Myocyte (in vitro differentiated cells): Measurements from ENCODE around the gene RAB18. TPM values are rescaled to one million over a fixed set of nuclear protein-coding genes. Genes with fewer than 3 reads are reported as not detected.
"Not testable (repeated sequence)": the region's sequence is repeated elsewhere in the genome, so short reads cannot be mapped to it uniquely, and the experiment has no call there.

Experiments
- DNase-seq: peaks from one replicate; pipeline ENCODE4 v3.0.0-alpha.2; 2012; ENCODE audit warnings: low read depth
- total RNA-seq: library from RNA; depleted of rRNA; stranded (reverse); fragments of >200 nt; gene quantifications from 2 replicates; pipeline ENCODE4 v1.2.3, GENCODE V29; 2014

RAB18 gene
- total RNA-seq, 1 donor from 2014 or later: 65.7 TPM

DNA sequence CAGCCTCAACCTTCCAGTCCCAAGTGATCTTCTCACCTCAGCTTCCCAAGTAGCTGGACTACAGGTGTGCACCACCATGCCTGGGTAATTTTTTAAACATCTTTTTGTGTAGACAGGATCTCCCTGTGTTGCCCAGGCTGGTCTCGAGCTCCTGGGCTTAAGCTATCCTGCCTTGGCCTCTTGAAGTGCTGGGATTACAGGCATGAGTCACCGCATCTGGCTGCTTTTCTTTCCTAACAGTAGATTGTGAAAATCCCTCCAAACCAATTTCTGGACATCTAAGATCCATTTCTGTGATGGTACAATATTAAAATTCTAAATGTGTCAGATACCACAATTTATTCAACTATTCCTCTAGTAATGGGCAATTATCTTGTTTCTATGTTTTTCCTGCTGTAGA is 38.7 kb downstream of the RAB18 start:
- DNase-seq: peak; percentile 22

DNA sequence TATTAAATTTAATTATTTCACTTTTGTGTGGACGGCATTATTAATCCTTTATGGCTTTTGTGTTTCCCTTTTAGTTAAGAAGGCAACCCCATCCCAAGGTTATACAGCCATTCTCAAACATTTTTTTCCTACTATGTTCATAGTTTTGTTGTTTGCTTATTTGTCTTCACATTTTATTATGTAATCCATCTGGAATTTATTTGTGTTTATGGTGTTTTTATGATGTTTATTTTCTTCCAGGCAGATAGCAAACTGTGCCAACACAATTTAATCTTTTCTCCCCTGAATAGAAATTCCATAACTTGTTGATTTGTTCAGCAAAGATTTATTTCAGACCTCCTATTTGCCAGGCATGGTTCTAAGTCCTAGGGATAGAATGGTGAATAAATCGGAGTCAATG is 42.9 kb downstream of the RAB18 start:
- DNase-seq: no peak

DNA sequence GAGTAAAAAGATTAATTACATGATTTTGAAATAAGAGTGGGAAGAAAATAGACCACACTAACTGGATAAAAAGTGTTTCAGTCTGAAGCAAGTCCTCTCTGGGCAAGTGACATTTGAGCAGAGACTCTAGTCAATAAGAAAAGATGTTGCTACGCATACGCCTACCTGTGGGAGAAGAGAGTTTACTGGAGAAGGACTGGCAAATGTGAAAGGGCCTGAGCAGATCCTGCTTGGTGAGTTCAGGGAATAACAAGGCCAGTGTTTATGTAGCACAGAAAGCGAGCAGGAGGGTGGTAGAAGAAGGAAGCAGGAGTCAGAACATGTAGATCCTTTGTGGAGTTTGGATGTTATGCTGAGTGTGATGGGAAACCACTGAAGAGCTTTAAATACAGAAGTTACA is 43.4 kb downstream of the RAB18 start:
- DNase-seq: no peak

DNA sequence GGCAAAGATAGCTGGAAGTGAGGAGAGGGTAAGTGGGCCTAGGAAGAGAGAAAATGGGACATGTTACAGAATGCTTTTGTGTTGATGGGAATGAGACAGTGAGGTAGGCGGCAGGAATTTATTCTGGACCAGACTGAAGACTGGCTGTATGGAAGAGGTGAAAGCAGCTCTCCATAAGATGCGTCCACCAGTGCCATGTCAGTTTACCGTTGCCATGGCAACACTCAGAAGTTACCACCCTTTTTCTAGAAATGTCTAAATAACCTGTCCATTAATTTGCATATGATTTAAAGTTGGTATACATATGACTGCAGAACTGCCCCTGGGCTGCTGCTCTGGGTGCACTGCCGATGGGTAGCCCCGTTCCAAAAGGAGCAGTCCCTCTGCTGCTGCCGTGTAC is 46.7 kb downstream of the RAB18 start:
- no peak for DNase-seq

DNA sequence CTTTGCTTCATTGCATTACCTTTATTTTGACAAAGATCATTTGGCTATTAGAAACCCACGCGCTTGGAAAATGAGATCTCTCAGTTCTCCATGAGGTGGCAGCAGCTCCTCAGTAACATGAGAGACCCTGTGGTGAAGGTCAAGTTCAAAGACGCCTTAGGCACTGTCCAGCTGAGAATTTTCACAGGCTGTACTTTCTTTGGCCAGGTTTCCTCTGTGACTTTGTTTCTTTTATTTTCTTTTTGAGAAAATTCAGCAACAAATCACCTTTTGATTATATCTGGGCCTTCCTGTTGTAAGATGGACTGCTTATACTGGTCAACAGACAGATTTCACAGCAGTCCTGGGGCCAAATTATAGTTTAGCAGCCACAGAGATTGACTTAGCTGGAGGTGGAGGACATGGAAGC is 54.5 kb downstream of the RAB18 start:
- peak; percentile 79 for DNase-seq

DNA sequence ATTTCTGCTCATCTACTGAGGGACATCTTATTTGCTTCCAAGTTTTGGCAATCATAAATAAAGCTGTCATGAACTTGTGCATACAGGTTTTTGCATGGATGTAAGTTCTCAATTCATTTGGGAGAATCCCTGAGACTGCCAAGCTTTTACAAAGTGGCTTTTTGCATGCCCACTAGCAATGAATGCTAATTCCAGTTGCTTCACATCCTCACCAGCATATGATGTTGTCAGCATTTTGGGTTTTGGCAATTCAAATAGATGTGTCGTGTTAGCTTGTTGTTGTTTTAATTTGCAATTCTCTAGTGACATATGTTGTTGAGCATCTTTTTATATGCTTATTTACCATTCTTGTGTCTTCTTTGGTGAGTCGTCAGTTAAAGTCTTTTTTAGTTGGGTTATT is 57.2 kb downstream of the RAB18 start:
- no peak for DNase-seq

DNA sequence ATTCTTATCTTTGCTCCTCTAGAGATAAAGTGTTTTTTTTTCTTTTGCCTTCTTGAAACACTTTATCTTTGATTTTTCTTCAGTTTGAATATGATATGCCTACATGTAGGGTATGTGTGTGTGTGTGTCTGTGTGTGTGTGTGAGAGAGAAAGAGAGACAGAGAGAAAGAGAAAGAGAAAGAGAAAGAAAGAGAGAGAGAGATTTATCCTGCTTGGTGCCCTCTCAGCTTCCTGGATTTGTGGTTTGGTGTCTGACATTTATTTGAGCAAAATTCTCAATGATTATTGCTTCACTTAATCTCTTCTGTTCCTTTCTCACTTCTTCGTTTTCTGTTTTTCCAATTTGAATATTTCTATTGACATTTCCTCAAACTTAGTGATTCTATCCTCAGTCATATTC is 60.3 kb downstream of the RAB18 start:
- DNase-seq: no peak

DNA sequence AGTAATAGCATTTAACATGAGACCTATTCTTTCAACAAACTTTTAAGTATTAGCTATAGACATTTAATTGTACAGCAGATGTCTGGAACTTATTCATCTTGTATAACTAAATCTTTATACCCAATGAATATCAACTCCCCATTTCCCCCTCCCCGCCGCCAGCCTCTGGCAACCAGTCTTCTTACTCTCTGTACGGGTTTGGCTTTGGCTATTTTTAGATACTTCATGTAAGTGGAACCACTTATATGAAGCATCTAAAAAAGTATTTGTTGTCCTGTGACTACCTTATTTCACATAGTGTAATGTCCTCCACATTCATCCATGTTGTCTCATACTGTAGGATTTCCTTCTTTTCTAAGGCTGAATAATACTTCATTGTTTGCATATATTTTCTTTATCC is 60.8 kb downstream of the RAB18 start:
- DNase-seq: no peak

DNA sequence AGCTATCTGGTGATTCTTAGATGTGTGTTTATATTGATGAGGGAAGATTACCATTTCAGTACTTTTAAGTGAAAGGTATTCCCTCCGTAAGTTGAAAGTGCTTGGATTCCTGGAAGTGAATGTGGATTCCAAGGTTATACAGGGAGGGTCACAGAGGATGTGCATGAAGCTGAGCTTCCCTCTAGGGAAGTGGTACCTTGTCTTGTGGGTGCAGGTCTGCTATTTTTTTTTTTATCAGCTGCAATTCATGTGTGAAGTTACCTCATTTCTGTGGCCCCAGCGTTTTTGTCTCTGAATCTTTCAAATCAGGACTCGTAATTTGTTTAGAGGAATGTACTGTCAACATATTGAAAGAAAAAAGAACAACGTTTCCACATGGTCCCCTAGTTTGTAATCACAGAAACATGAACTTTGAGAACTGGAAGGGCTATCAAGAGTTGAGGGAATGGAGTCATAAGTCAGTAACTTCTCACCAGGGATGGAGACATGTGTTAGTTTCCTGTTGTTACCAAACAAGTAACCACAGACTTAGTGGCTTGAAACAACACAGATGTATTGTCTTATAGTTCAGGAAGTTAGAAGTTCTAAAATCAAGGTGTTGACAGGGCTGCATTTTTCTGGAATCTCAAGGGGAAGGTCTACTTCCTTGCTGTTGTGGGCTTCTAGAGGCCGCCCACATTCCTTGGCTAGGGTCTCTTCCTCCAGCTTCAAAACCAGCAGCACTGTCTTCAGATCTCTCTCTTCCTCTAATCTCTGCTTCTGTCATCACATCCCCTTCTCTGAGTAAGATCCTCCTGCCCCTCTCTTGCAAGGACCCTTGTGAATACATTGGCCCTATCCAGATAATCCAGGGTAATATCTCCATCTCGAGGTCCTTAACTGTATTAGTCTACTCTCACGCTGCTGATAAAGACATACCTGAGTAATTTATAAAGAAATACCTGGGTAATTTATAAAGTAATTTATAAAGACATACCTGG is 64.4 kb downstream of the RAB18 start:
- peak; percentile 4 for DNase-seq

DNA sequence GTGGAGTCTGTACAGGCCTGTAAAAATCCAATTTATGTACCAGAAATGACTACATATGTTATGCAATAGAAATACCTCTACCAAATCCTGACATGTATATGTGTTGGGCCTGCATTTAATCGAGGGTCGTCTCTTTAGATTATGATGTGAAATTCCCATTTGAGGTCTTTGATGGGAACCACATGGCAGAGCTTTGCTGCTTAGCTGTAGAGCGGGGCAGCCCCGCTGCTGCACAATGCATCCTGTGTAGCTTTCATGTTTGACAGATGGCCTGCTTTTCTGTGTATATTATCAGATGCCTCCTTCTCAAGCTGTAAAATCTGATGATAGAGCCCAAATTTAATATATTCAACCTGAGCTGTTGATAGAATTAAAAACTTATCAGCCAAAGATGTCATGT is 65.8 kb downstream of the RAB18 start:
- no peak for DNase-seq

DNA sequence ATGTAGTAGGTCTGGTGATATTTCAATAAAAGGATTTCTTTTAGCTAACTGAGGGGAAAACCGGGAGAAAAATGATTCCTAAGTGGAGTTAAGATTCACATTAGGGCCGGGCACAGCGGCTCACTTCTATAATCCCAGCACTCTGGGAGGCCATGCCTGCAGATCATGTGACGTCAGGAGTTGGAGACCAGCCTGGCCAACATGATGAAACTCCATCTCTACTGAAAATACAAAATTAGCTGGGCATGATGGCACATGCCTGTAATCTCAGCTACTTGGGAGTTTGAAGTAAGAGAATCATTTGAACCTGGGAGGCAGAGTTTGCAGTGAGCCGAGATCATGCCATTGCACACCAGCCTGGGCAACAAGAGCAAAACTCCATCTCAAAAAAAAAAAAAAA is 72.9 kb downstream of the RAB18 start:
- DNase-seq: not testable (repeated sequence)

DNA sequence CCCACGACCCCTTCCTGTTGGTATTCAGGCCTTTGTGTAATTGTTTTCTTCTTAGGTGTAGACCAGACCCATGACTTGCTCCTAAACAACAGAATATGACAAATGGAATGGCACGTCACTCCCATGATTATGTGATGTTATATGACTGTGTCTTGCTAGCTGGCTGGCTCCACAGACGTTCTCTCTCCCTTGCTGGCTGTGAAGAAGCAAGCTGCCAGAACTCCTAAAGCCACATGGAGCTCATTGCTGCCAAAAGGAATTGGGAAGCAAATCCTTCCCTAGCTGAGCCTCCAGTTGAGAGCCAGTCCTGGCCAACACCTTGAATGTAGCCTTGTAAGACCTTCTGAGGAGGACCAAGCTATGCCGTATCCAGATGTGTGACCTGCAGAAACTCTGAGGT is 74.2 kb downstream of the RAB18 start:
- DNase-seq: no peak

DNA sequence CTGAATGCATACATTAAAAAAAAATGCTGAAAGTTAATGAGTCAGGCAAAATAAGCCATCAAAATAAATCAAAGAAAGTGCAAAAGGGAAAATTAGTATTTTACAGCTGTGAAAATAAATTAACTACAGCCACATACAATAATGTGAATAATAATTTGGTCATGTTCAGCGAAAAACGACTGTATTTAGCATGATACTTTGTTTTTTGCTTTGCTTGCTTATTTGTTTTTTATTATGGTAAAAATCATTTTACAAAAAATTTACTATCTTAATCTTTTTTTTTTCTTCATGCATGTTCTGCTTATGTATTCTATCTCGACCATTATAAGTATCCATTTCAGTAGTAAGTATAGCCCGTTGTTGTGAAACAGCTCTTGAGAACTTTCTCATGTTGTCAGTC is 77.1 kb downstream of the RAB18 start:
- DNase-seq: no peak

DNA sequence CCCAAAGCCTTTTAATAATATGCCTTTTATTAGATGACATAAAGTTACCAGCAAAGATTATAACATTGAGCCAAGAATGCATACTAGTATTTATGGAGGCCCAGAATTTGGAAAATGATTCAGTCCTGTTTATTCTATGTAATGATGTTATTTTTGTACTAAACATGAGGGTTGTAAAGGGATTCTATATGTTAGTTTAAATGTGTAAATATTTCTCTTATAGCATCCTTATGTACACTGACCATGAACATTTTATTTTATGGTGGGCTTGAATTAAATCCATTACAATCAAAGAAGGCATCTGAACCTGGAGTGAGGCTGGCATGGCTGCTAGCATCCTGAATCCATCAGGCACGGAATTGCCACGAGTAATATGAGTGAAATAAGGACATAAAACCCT is 80.2 kb downstream of the RAB18 start:
- DNase-seq: no peak

Other genes starting within 250 kb of the RAB18 start
- 0.35 and 0.83 TPM in 2 replicates for gene MKX, start 241.5 kb downstream of the RAB18 start, total RNA-seq